ENCODE results near the gene LIMD2. TPM values are rescaled to one million over a fixed set of nuclear protein-coding genes. Genes with fewer than 3 reads are reported as not detected.

LIMD2 gene
- total and polyA plus RNA-seq, 2 experiments from 2014 or later, result 20.7 to 31.1 TPM

DNA sequence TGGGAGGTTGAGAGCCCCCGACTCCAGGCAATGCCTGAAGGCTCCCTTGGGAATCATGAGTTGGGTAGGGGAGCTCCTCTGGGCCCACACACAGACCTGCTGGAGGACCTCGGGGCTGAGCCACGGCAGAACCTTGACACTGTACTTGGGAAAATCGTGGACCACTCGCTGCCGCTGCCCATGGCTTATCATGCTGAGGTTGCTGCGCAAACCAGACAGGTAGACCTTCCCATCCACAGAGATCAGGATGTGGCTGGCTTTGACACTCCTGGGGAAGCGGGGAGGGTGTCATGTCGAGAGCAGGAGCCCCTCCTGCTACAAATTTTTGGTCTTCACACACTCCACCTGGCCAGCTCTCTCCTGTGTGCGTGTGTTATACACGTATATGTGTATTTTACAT, 7.2 kb upstream of the LIMD2 start:
- Histone ChIP-seq H3K36me3 (replicated peaks; ENCODE audit: insufficient read depth, low read depth) (no peaks in the 10 kb centered on the region), H3K4me3 (no peak overlapping the region)
- TF ChIP-seq, protein P1, sequence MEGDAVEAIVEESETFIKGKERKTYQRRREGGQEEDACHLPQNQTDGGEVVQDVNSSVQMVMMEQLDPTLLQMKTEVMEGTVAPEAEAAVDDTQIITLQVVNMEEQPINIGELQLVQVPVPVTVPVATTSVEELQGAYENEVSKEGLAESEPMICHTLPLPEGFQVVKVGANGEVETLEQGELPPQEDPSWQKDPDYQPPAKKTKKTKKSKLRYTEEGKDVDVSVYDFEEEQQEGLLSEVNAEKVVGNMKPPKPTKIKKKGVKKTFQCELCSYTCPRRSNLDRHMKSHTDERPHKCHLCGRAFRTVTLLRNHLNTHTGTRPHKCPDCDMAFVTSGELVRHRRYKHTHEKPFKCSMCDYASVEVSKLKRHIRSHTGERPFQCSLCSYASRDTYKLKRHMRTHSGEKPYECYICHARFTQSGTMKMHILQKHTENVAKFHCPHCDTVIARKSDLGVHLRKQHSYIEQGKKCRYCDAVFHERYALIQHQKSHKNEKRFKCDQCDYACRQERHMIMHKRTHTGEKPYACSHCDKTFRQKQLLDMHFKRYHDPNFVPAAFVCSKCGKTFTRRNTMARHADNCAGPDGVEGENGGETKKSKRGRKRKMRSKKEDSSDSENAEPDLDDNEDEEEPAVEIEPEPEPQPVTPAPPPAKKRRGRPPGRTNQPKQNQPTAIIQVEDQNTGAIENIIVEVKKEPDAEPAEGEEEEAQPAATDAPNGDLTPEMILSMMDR (IDR thresholded peaks at IDR 0.05; ENCODE audit: poor library complexity), result no peak
- TF ChIP-seq EZH2phosphoT487 (IDR thresholded peaks at IDR 0.05; ENCODE audit: low read depth, severe bottlenecking, unreplicated experiment) (no peak), EZH2 (IDR thresholded peaks at IDR 0.05; ENCODE audit: borderline replicate concordance) (no peak)

DNA sequence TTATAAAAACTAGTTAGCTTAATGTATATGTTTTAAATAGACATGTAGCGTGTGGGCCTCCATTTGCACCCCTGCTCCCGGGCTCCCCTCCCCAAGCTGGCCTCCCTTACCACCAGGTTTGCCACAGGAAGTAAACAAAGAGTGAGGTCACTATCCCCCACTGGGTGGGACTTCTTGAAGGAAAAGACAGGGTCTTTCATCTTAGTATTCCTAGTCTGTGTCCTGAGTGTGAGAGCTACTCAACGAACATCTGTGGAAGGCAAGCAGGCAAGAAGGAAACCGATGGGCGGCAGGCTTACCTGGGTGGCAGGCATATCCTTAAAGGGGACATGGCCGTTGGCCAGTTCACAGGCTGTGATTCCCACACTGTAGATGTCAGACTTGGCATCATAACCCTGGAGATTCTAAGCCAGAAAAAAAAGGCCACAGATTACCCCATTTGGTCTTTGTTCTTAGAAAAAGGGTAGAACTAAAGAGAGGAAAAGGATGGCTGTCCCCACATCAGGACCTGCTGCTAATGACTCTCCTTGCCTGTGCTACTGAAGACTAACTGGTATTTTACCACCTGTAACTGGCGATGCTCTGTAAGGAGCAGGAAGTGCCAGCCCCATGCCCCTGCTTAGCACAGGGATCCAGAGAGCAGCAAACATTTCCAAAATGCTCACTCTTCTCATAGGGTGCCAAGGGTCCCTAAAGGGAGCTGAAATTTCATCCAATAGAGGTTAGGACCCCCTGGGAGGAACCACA, 6.6 kb upstream of the LIMD2 start:
- Histone ChIP-seq H3K9me3 (ENCODE audit: low read depth) (no peaks in the 10 kb centered on the region), H3K4me1 (ENCODE audit: insufficient read depth) (no peaks in the 10 kb centered on the region), H2AFZ (no peak overlapping the region), H3K27me3 (no peaks in the 10 kb centered on the region), H4K20me1 (ENCODE audit: insufficient read depth, poor library complexity, severe bottlenecking) (no peaks in the 10 kb centered on the region), H3K79me2 (no peaks in the 10 kb centered on the region), H3K4me3 (no peak overlapping the region), H3K27ac (no peak overlapping the region), H3K9me2 (replicated peaks; ENCODE audit: insufficient read depth) (no peaks in the 10 kb centered on the region), H3K4me2 (no peak overlapping the region), H3K36me3 (replicated peaks; ENCODE audit: insufficient read depth, low read depth) (no peaks in the 10 kb centered on the region)
- no peak for DNase-seq (ENCODE audit: low spot score)
- TF ChIP-seq EZH2phosphoT487 (IDR thresholded peaks at IDR 0.05; ENCODE audit: low read depth, severe bottlenecking, unreplicated experiment), result no peak
- TF ChIP-seq, protein P1 (IDR thresholded peaks at IDR 0.05; ENCODE audit: poor library complexity), result no peak
- no peak for TF ChIP-seq EZH2 (IDR thresholded peaks at IDR 0.05; ENCODE audit: borderline replicate concordance)
- 92% methylated on average over 7 of the region's 7 CpGs for WGBS (ENCODE audit: low lambda C conversion rate, missing lambda C conversion rate)

More for the DNA sequence above, 7.2 kb upstream of the LIMD2 start:
- Histone ChIP-seq H3K27me3 (no peaks in the 10 kb centered on the region), H4K20me1 (ENCODE audit: insufficient read depth, poor library complexity, severe bottlenecking) (no peaks in the 10 kb centered on the region), H3K79me2 (no peaks in the 10 kb centered on the region), H2AFZ (no peak overlapping the region), H3K9me3 (ENCODE audit: low read depth) (no peaks in the 10 kb centered on the region), H3K4me2 (no peak overlapping the region), H3K4me1 (ENCODE audit: insufficient read depth) (no peaks in the 10 kb centered on the region), H3K27ac (no peak overlapping the region), H3K9me2 (replicated peaks; ENCODE audit: insufficient read depth) (no peaks in the 10 kb centered on the region)
- no peak for DNase-seq (ENCODE audit: low spot score)
- 94% methylated on average over 11 of the region's 11 CpGs for WGBS (ENCODE audit: low lambda C conversion rate, missing lambda C conversion rate)

DNA sequence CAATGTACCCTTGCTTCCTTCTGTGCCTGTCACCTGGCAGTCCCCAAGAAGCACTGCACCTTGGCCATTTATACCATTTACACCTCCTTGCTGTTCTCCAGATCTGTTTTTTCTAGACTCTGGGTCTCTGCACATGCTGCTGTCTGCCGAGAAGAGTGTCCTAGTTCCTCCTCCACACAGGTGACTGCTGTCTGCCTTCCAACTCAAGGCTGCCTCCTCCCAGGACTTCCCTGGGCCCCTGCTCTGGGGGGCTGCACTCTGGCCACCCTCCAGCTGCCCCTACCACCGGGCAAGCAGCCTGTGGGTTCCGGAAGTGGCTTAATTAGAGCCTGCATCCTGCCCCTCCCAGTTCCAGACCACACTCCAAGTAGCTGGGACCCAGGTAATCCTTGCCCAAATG, 5.7 kb upstream of the LIMD2 start:
- TF ChIP-seq, protein P1 (IDR thresholded peaks at IDR 0.05; ENCODE audit: poor library complexity), result no peak
- TF ChIP-seq EZH2 (IDR thresholded peaks at IDR 0.05; ENCODE audit: borderline replicate concordance) (no peak), EZH2phosphoT487 (IDR thresholded peaks at IDR 0.05; ENCODE audit: low read depth, severe bottlenecking, unreplicated experiment) (no peak)
- DNase-seq (ENCODE audit: low spot score), result no peak
- H3K9me2 ChIP-seq (replicated peaks; ENCODE audit: insufficient read depth), result no peaks in the 10 kb centered on the region
- H3K9me3 ChIP-seq (ENCODE audit: low read depth), result no peaks in the 10 kb centered on the region
- H3K4me1 ChIP-seq (ENCODE audit: insufficient read depth), result peaks cover 7% of the 10 kb centered on the region
- WGBS (ENCODE audit: low lambda C conversion rate, missing lambda C conversion rate), result 83% methylated on average over 3 of the region's 3 CpGs
- H3K4me3 ChIP-seq, result no peak overlapping the region
- H3K4me2 ChIP-seq, result no peak overlapping the region
- no peaks in the 10 kb centered on the region for H3K27me3 ChIP-seq
- H4K20me1 ChIP-seq (ENCODE audit: insufficient read depth, poor library complexity, severe bottlenecking), result no peaks in the 10 kb centered on the region
- no peak overlapping the region for H2AFZ ChIP-seq
- H3K27ac ChIP-seq, result no peak overlapping the region
- H3K36me3 ChIP-seq (replicated peaks; ENCODE audit: insufficient read depth, low read depth), result no peaks in the 10 kb centered on the region
- no peaks in the 10 kb centered on the region for H3K79me2 ChIP-seq

Data from hepatocyte (in vitro differentiated cells).